Tibial artery (tissue), 4 donors: Measurements from ENCODE around the gene RAPGEFL1.

Experiments
- DNase-seq, 2 donors: peaks; one replicate each; pipeline ENCODE4 v3.0.0-alpha.2; 2019
- H3K27ac ChIP-seq, 2 donors: fragments of 200-600 bp; sonication (generic) in 1 of 2; 1 replicate in 1 of 2; 2 replicates in 1 of 2; pipeline ENCODE4 v1.5.1; 2018 to 2019; ENCODE audit warnings: mild to moderate bottlenecking in 1 of 2
- H3K27me3 ChIP-seq, 2 donors: fragments of 200-600 bp; sonication (generic) in 1 of 2; one replicate each; pipeline versions ENCODE4 v1.5.1 to v1.6.0; 2016 to 2019
- H3K36me3 ChIP-seq, 3 donors: fragments of 200-600 bp; sonication (generic) in 2 of 3; one replicate each; pipeline ENCODE4 v1.5.1; 2016 to 2019; ENCODE audit warnings: mild to moderate bottlenecking in 2 of 3
- H3K4me1 ChIP-seq, 4 donors: fragments of 200-600 bp; sonication (generic) in 2 of 4; 1 replicate in 3 of 4; 2 replicates in 1 of 4; pipeline ENCODE4 v1.5.1; 2016 to 2019
- H3K4me3 ChIP-seq, 2 donors: fragments of 200-600 bp; sonication (generic) in 1 of 2; 1 replicate in 1 of 2; 2 replicates in 1 of 2; pipeline ENCODE4 v1.5.1; 2018 to 2019; ENCODE audit warnings: mild to moderate bottlenecking in 2 of 2
- H3K9me3 ChIP-seq, 3 donors: fragments of 200-600 bp; sonication (generic) in 1 of 3; one replicate each; pipeline ENCODE4 v1.5.1; 2016 to 2019
- CTCF ChIP-seq, 2 experiments: fragments of 200-600 bp in 1 of 2; fragments of 450-650 bp in 1 of 2; IDR thresholded peaks; one replicate each; pipeline ENCODE4 v1.5.1; 2017 to 2019; ENCODE audit warnings: antibody characterized with exemption in 2 of 2, mild to moderate bottlenecking in 1 of 2, moderate library complexity in 1 of 2
- intact Hi-C: fragments of 100-400 bp; cut with DNase I; formaldehyde crosslinking; loops from one replicate; pipeline ENCODE4 v1.15.0; 2023; ENCODE audit warnings: low total_unique reads

Gene RAPGEFL1

GRCh38 chr17:40179923-40180659 lies 2.8 kb downstream of the RAPGEFL1 start:
- Histone ChIP-seq H3K4me1 (peaks cover 0 to 23% (median 14%) of the 10 kb centered on the region in 4 donors), H3K27me3 (no peaks in the 10 kb centered on the region), H3K9me3 (no peaks in the 10 kb centered on the region), H3K27ac (no peak overlapping the region), H3K36me3 (peaks cover 0 to 13% (median 7%) of the 10 kb centered on the region in 3 donors), H3K4me3 (no peak overlapping the region)
- intact Hi-C loops: no loop called here
- TF ChIP-seq CTCF (IDR thresholded peaks at IDR 0.05): no peak
- no peak for DNase-seq

GRCh38 chr17:40180694-40181093 lies 3.4 kb downstream of the RAPGEFL1 start:
- no peaks in the 10 kb centered on the region for H3K27me3 ChIP-seq
- no peak for TF ChIP-seq CTCF (IDR thresholded peaks at IDR 0.05)
- H3K4me1 ChIP-seq: peaks cover 0 to 23% (median 14%) of the 10 kb centered on the region in 4 donors
- peaks cover 0 to 9% (median 3%) of the 10 kb centered on the region in 3 donors for H3K36me3 ChIP-seq
- intact Hi-C loops: no loop called here
- H3K4me3 ChIP-seq: no peak overlapping the region
- H3K9me3 ChIP-seq: no peaks in the 10 kb centered on the region
- H3K27ac ChIP-seq: no peak overlapping the region
- DNase-seq: no peak

GRCh38 chr17:40181205-40181604 lies 3.9 kb downstream of the RAPGEFL1 start:
- intact Hi-C loops: no loop called here
- Histone ChIP-seq H3K9me3 (no peaks in the 10 kb centered on the region), H3K27ac (no peak overlapping the region), H3K27me3 (no peaks in the 10 kb centered on the region), H3K4me1 (peaks cover 0 to 23% (median 14%) of the 10 kb centered on the region in 4 donors), H3K36me3 (peaks cover 0 to 5% (median 0%) of the 10 kb centered on the region in 3 donors), H3K4me3 (no peak overlapping the region)
- TF ChIP-seq CTCF (IDR thresholded peaks at IDR 0.05): no peak
- no peak for DNase-seq

GRCh38 chr17:40182606-40183005 lies 5.3 kb downstream of the RAPGEFL1 start:
- H3K4me1 ChIP-seq: peaks cover 0 to 14% (median 4%) of the 10 kb centered on the region in 4 donors
- no peak overlapping the region for H3K27ac ChIP-seq
- DNase-seq: no peak
- H3K27me3 ChIP-seq: no peaks in the 10 kb centered on the region
- H3K4me3 ChIP-seq: no peak overlapping the region
- intact Hi-C loops: no loop called here
- TF ChIP-seq CTCF (IDR thresholded peaks at IDR 0.05): no peak
- H3K36me3 ChIP-seq: no peaks in the 10 kb centered on the region
- H3K9me3 ChIP-seq: no peaks in the 10 kb centered on the region

GRCh38 chr17:40187238-40187637 lies 10.0 kb downstream of the RAPGEFL1 start:
- no peaks in the 10 kb centered on the region for H3K9me3 ChIP-seq
- DNase-seq: no peak
- peaks cover 0 to 11% (median 0%) of the 10 kb centered on the region in 3 donors for H3K36me3 ChIP-seq
- intact Hi-C loops: no loop called here
- peaks cover 0 to 14% (median 10%) of the 10 kb centered on the region in 4 donors for H3K4me1 ChIP-seq
- H3K27ac ChIP-seq: no peak overlapping the region
- no peak for TF ChIP-seq CTCF (IDR thresholded peaks at IDR 0.05)
- no peaks in the 10 kb centered on the region for H3K27me3 ChIP-seq
- no peak overlapping the region for H3K4me3 ChIP-seq
